Stomach (tissue), 9 donors: ENCODE data around the gene MAML1. TPM values are rescaled to one million over a fixed set of nuclear protein-coding genes. Genes with fewer than 3 reads are reported as not detected.
"Not testable (repeated sequence)": the region's sequence is repeated elsewhere in the genome, so short reads cannot be mapped to it uniquely, and the experiment has no call there.

ENCODE experiments used
- DNase-seq, 2 donors: peaks; one replicate each; pipeline versions ENCODE4 v3.0.0 to v3.0.0-alpha.2; 2013 to 2019
- H3K27ac ChIP-seq, 5 donors: fragments of 200-600 bp in 4 of 5; sonication (generic) in 4 of 5; one replicate each; pipeline ENCODE4 v1.5.1; 2013 to 2019; ENCODE audit warnings: mild to moderate bottlenecking in 1 of 5, moderate library complexity in 1 of 5
- H3K27me3 ChIP-seq, 3 donors: fragments of 200-600 bp; sonication (generic); one replicate each; pipeline ENCODE4 v1.5.1; 2017 to 2019; ENCODE audit warnings: mixed run types in 1 of 3
- H3K36me3 ChIP-seq, 4 donors: fragments of 200-600 bp; sonication (generic); 1 replicate in 3 of 4; 2 replicates in 1 of 4; pipeline ENCODE4 v1.5.1; 2016 to 2019
- H3K4me1 ChIP-seq, 4 donors: fragments of 200-600 bp; sonication (generic); one replicate each; pipeline ENCODE4 v1.5.1; 2016 to 2019
- H3K4me3 ChIP-seq, 4 donors: fragments of 200-600 bp; sonication (generic) in 3 of 4; one replicate each; pipeline ENCODE4 v1.5.1; 2016 to 2019; ENCODE audit warnings: mild to moderate bottlenecking in 1 of 4
- H3K9me3 ChIP-seq, 4 donors: fragments of 200-600 bp; sonication (generic); one replicate each; pipeline ENCODE4 v1.5.1; 2016 to 2019
- CTCF ChIP-seq, 7 experiments: fragments of 450-650 bp in 4 of 7; fragments of 200-600 bp in 3 of 7; sonication (generic) in 3 of 7; IDR thresholded peaks; one replicate each; pipeline ENCODE4 v1.5.1; 2016 to 2019; ENCODE audit warnings: antibody characterized with exemption in 7 of 7, control low read depth in 2 of 7, mild to moderate bottlenecking in 1 of 7
- EP300 ChIP-seq: sonication (generic); formaldehyde crosslinking; IDR thresholded peaks from one replicate; pipeline ENCODE4 v1.6.1; 2017; ENCODE audit warnings: antibody characterized with exemption
- POLR2A ChIP-seq, 4 donors: fragments of 450-650 bp; IDR thresholded peaks; one replicate each; pipeline ENCODE4 v1.6.1; 2016; ENCODE audit warnings: antibody characterized with exemption in 4 of 4, control low read depth in 2 of 4, mild to moderate bottlenecking in 1 of 4, moderate library complexity in 1 of 4
- POLR2AphosphoS5 ChIP-seq, 3 donors: sonication (generic); formaldehyde crosslinking; IDR thresholded peaks; one replicate each; pipeline ENCODE4 v1.6.1; 2016; ENCODE audit warnings: antibody characterized with exemption in 3 of 3
- whole genome bisulfite sequencing, 5 donors: extraction: QIAGEN DNeasy Blood & Tissue Kit in 3 of 5; methylation state at CpG; one replicate each; pipeline versions ENCODE4 v1.1.5 to v1.1.7; 2013 to 2018; 5-methylcytosine and 5-hydroxymethylcytosine counted together
- intact Hi-C: fragments of 100-400 bp; cut with DNase I; formaldehyde crosslinking; loops from one replicate; pipeline ENCODE4 v1.15.1; 2023; ENCODE audit warnings: low total_unique reads
- polyA plus RNA-seq, 3 donors: library from polyadenylated mRNA; stranded (reverse); fragments of 200-250 nt; gene quantifications; one replicate each; pipeline ENCODE4 v1.2.3, GENCODE V29; 2013
- total RNA-seq, 5 donors: library from RNA; depleted of rRNA; stranded (reverse); fragments of >200 nt; gene quantifications; one replicate each; pipeline versions ENCODE4 v1.1.0 to v1.2.3, GENCODE V29; 2014 to 2016
- donor health status: healthy with polysubstance abuse.
- donor health status: Bipolar disorder and iron deficiency.
- donor health status: healthy.

MAML1 gene
- total and polyA plus RNA-seq, 8 donors, result 5.8 to 26.8 (median 12.2) TPM

DNA sequence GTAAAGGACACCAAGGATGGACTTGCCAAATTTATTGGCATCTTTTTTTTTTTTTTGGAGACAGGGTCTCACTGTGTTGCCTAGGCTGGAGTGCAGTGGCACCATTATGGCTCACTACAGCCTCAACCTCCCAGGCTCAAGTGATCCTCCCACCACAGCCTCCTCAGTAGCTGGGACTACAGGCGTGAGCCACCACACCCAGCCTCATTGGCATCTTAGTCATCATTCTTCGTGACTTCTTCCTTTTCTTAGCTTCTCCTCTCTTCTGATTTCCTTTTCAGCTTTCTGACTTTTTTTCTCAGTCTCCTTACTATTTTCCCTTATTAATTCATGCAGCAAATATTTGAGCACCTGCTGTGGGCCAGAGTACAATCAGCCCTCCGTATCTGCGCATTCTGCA, 6.1 kb downstream of the MAML1 start:
- Histone ChIP-seq H3K27me3 (no peaks in the 10 kb centered on the region), H3K4me1 (peaks cover 30 to 85% (median 59%) of the 10 kb centered on the region in 4 donors), H3K27ac (no peak overlapping the region), H3K36me3 (peaks cover 0 to 6% (median 3%) of the 10 kb centered on the region in 4 donors), H3K4me3 (no peak overlapping the region), H3K9me3 (no peaks in the 10 kb centered on the region)
- no peak for DNase-seq
- WGBS, 5 donors, result 87 to 90% (median 89%) methylated on average over 4 of the region's 4 CpGs
- TF ChIP-seq EP300, result no peak
- no peak for TF ChIP-seq POLR2AphosphoS5 (IDR thresholded peaks at IDR 0.05)
- TF ChIP-seq POLR2A (IDR thresholded peaks at IDR 0.05), result no peak
- TF ChIP-seq CTCF (IDR thresholded peaks at IDR 0.05), result no peak
- intact Hi-C loops, result no loop called here

DNA sequence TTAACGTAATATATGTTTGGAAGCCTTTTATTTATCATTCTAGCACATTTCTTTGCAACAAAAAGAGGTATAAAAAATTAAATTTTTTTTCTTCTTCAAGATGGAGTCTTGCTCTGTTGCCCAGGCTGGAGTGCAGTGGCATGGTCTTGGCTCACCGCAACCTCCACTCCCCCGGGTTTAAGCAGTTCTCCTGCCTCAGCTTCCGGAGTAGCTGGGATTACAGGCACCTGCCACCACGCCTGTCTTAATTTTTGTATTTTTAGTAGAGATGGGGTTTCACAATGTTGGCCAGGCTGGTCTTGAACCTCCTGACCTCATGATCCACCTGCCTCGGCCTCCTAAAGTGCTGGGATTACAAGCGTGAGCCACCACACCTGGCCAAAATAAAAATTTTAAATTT, 11.5 kb downstream of the MAML1 start:
- H3K9me3 ChIP-seq, H3K27ac ChIP-seq, intact Hi-C loops, H3K36me3 ChIP-seq, DNase-seq, H3K4me3 ChIP-seq, H3K27me3 ChIP-seq: not testable (repeated sequence)
- WGBS, 5 donors, result 90 to 93% (median 91%) methylated on average over 7 of the region's 7 CpGs
- H3K4me1 ChIP-seq, result peaks cover 5 to 63% (median 27%) of the 10 kb centered on the region in 4 donors

DNA sequence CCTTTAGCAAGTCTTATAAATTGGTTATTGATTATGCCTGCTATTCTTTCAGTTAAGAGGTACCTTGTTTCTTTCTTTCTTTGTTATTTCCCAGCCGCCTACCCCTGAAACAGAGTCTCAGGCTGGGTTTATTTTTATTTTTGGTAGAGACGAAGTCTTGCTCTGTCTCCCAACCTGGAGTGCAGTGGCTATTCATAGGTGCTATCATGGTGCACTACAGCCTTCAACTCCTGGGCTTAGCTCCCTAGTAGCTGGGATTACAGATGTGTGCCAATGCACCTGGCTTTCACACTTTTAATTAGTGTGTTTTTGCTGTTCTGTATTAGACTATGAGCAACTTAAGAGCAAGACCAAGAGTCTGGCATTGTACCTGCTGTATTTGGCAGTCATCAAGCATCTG, 14.2 kb downstream of the MAML1 start:
- TF ChIP-seq POLR2AphosphoS5 (IDR thresholded peaks at IDR 0.05) (no peak), POLR2A (IDR thresholded peaks at IDR 0.05) (no peak), EP300 (no peak), CTCF (IDR thresholded peaks at IDR 0.05) (no peak)
- Histone ChIP-seq H3K4me1 (peaks cover 5 to 63% (median 22%) of the 10 kb centered on the region in 4 donors), H3K27me3 (no peaks in the 10 kb centered on the region), H3K4me3 (no peak overlapping the region), H3K9me3 (no peaks in the 10 kb centered on the region), H3K27ac (no peak overlapping the region), H3K36me3 (peaks cover 0 to 22% (median 9%) of the 10 kb centered on the region in 4 donors)
- intact Hi-C loops, result no loop called here
- no peak for DNase-seq
- WGBS, 5 donors, result 86 to 98% (median 94%) methylated on average over 2 of the region's 2 CpGs

GRCh38 chr5:179747811-179748210, 15.2 kb downstream of the MAML1 start:
- H3K36me3 ChIP-seq, result peaks cover 0 to 22% (median 9%) of the 10 kb centered on the region in 4 donors
- no peak overlapping the region for H3K4me3 ChIP-seq
- H3K4me1 ChIP-seq, result peaks cover 0 to 60% (median 20%) of the 10 kb centered on the region in 4 donors
- no peak overlapping the region for H3K27ac ChIP-seq
- intact Hi-C loops, result no loop called here
- no peak for DNase-seq
- H3K27me3 ChIP-seq, result no peaks in the 10 kb centered on the region
- no peak for TF ChIP-seq EP300
- no peak for TF ChIP-seq POLR2AphosphoS5 (IDR thresholded peaks at IDR 0.05)
- WGBS, 5 donors, result 88 to 91% (median 89%) methylated on average over 3 of the region's 3 CpGs
- H3K9me3 ChIP-seq, result no peaks in the 10 kb centered on the region

GRCh38 chr5:179749857-179750508, 17.4 kb downstream of the MAML1 start:
- no peak for TF ChIP-seq POLR2A (IDR thresholded peaks at IDR 0.05)
- no peak for TF ChIP-seq POLR2AphosphoS5 (IDR thresholded peaks at IDR 0.05)
- no peak for TF ChIP-seq CTCF (IDR thresholded peaks at IDR 0.05)
- TF ChIP-seq EP300, result no peak
- Histone ChIP-seq H3K4me3 (no peak overlapping the region), H3K36me3 (peaks cover 0 to 22% (median 9%) of the 10 kb centered on the region in 4 donors), H3K4me1 (peaks cover 10 to 64% (median 32%) of the 10 kb centered on the region in 4 donors), H3K27me3 (no peaks in the 10 kb centered on the region), H3K9me3 (no peaks in the 10 kb centered on the region), H3K27ac (no peak overlapping the region)
- intact Hi-C loops, result no loop called here
- no peak for DNase-seq
- 83 to 92% (median 90%) methylated on average over 8 of the region's 8 CpGs for WGBS, 5 donors
